NCI-H146 treated with DMSO at 0.1 percent for 48 hours (cell line): ENCODE results near the gene FUBP3.

ENCODE experiments used
- DNase-seq: peaks from one replicate; lab custom pipeline; 2025; ENCODE audit not compliant: unreplicated experiment; lab: John Stamatoyannopoulos, UW

Gene FUBP3

DNA sequence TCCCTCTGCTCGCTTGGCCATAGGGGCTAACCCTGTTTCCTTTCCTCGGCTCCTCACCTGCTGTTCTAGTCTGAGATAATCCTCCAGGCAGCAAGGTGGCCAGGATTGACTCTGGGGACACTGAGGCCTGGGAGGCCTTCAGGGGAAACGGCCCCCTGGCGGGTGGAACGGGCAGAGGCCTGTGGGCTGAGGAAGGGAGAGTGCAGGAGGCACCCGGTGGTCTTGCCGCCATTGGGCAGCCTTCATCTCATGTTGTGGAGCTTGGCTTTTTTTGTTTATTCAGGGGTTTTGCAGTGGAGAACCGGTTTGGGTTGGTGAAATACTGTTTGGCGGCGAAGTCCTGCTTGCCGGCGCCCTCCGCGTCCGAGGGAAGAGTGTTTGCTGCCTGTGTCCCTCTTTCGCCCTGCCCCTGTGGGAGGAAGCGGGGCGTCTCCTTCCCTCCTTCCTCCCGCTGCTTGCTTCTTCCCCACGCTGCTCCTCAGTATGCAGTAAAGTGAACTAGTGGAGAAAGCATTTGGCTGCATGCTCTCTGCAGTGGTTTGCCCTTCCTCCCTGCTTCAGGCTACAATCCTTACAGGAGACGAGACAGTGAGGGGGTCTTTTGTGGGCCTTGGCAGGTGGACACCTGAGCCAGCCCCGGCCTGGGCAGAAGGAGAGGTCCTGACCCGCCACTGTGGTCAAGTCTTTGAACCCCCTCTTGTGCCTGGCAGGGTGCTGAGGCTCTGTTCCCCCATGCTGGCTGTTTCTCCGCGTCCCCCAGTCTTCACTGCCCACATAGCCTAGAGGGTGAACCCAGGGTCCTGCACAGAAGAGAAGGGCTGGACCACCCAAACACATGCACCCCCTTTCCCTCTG is 54.2 kb downstream of the FUBP3 start:
- DNase-seq = no peak

DNA sequence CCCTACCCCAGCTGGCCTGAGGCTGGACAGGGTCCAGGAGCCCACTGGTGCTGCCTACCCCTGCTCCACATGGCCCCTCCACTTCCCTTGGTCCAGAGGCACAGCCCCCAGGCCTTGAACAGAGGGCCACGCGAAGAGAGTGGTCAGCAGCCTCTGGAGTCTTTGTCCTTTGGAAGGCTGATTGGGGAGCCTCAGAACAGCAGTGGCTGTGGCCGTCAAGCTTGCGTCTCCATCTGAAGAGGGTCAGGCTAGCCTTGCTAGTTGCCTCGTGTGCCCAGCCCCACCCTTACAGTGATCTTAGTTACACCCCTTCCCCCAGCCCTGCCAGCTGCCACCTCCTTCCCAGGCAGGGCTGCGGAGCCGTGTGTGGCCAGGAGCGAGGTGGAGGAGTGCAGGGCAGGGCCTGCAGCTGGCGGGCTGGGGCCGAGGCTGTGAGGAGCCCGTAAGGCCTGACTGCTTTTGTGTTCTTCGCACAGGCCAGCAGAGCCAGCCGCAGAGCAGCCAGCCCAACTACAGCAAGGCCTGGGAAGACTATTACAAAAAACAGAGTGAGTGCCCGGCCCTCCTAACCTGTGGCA is 54.9 kb downstream of the FUBP3 start:
- no peak for DNase-seq

DNA sequence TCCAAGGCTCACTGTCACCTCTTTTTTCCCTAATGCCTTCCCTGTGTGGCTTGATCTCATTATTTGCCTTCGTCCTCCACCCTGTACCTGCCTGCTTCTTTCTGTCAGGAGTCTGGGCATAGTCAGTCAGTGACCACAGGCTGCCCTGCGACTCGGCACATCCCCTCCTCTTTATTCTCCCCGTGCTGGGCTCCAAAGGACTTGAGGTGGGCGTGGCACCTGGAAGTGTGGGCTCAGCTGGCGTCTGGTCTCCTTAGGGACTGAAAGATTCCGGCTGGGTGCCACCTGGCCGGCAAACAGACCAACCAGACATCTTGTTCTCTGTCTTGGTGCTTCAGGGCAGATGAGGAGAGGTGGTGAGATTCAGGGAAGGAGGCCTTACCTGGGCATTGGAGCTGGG is 55.4 kb downstream of the FUBP3 start:
- DNase-seq = no peak

DNA sequence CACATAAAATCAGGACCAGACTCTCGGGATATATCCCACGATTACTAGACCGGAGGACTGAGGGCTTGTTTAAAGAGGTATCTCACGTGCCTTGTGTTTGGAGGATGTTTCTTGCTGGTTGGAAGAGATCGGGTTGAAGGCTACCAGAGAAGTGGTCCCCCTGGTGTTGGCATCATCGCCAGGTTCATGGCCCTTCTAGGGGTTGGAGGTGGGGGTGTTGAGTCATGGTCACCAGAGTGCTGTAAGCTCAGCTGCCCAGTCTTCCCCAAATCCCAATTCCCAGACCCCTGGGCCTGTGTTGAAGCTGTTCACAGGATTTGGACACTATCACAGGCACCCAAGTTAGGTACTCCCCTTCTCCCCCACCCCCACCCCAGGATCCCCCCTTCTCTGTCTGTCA is 55.9 kb downstream of the FUBP3 start:
- no peak for DNase-seq

DNA sequence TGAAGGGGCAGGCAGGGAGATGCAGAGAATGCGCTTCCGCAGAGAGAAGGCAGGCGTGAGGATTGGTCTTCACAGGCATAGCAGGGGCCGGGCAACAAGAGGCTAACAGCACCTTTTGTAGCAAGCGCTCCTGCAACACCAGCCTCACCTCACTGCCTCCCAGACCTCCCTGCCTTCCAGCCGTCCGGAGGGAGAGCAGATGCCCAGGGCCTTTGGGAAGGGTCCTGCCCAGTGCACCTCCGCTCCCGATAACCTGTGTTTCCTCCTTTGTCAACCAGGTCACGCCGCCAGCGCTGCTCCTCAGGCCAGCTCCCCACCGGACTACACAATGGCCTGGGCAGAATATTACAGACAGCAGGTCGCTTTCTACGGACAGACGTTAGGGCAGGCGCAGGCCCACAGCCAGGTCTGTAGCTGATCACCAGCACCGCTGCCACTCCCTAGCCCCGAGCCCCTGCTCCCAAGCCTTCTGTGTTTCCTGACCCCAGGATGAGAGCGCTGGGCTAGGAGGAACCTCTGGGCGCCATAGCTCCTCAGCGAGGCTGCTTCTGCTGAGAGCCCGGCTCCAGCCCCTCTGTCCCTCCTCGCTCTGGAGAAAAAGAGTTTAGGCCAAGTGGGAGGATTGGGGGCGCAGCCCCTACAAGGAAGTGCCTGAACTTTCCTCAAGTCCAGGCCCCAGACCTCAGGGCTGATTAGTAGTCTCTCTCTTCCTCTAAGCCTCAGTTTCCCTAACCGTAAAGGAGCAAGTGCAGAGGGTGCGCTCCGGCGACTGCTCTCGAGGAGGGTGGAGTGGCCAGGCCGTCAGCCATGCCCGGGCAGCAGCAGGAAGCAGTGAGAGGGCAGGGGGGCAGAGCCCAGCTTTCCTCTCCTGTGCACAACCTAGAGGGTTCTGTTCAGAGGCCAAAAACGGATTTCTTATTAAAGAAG is 56.6 kb downstream of the FUBP3 start:
- DNase-seq = no peak

DNA sequence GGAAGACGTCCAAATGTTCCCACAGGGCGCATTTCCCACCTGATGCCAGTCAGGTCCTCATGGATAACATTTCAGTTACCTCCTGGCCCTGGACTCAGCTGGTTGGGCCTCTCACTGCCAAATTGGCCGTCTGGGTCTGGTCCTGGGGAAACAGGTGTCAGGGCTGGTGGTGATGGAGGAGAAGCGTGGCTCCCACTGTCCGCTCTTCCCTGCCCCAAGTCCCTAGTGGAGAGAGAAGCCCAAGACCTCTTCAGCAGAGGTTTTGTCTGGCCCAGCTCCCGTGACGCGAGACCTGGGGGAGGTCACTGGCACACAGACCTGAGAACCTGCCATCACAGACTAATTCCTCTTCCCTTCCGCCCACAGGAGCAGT is 57.3 kb downstream of the FUBP3 start:
- no peak for DNase-seq

DNA sequence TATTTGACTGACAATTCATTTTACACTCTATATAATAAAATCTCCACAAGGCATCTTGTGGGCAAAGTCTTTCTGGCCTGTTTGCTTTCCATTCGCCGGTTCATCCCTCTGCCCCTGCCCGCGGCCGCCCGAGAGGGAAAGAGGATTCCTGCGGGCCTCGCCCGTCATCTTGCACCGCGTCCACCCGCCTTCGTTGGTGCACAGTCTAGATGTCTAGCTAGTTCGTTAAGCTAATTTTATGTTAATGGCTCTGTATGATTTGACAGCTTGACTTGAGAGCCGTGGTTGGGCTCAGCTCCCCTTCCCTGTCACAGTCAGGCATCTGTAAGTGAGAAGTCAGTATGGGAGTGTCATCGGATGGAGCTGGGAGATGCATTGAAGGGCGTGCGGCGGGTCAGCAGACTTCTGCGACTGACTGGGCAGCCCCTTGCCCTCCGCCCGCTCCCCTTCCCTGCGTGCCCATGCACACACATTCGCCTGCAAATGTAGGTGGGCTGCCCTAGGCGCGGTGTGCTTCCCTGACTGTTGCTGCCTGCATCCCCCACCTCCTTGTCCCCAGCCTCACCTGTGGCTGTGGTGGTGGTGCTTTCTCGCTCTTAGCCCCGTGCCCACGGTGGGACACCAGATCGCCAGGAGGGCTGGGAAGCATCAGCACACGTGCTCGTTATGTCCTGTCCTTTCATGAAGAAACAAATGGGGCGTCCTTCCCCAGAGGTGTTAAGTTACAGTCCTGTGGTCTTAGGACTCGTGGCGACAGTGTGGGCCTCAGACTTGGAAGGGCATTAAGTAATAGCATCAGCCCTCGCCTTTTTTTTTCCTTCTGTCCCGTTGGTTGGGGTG is 59.1 kb downstream of the FUBP3 start:
- DNase-seq = no peak

DNA sequence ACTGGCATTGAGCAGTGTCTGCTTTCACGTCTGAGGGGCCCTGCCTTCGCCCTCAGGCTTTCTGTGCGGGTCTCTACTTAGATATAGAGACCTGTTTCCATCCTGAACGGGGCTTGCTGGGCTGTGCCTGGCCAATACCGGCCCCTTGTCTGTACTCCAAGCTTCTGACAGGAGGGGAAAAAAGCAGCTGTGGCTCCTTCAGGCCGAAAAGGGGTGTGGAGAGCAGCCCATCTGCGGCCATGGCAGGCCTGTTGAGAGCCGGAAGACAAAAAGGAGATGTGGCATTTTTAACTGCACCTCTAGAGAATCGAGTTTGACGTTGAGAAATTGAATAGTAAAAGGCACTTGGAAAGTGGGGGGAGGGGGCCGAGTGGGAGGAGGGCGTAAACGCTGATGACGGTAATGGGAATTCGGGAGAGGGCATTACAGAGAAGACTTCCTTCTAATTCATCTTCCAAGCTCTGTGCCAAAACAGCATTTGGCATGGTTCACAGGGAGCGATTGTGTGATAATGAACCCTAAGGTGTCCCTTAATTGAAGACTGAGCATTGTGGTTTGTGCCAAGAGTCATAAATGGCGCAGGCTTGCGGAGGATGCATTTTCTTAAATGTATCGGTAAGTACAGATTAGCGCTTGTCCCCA is 59.9 kb downstream of the FUBP3 start:
- no peak for DNase-seq

DNA sequence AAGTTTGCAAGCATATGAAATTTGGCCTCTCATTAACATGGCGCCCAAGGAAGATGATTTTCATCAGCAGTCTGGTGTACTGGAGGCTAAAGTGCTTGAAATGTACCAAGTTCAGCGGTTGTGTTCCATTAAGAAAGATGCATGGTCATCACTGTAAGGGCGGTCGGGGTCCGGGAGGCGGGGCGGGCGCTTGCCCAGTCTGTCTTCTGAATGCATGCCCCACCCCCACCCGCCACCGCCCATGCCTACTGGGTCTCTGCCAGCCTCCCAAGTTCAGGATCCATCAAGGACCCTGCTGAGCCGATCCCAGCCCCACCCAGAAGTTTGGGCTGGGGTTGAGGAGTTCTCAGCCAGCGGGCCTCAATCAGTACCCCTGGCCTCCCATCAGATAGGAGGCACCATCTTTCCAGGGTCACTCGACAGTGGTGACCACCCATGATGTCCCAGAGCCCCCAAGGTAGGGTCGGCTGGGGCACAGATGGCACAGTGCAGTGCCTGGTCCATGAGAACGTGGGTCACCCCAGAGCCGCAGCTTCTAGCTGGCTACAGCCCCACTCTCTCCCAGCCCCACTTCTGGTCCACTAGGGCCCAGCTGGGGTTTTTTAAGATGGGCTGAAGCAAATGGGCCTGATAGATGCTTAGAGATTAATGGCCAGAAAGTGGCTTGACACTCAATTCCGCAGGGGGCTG is 60.6 kb downstream of the FUBP3 start:
- DNase-seq = no peak

DNA sequence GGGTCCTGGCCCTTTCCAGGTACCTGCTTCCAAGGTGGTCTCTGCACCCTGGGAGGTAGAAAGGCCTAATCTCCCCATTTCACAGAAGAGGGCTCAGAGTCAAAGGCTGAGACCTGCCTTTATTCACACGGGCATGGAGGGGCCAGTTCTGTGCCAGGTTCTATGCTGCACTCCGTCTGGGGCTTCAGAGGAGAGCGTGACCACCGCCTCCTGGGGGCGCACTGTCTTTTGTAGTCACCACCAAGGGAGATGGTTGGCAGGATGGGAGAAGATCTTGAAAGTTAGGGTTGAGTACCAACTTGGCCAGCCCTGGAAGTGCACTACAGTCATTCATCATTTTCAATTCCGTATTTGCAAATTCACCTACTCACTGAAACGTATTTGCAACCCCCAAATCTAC is 61.3 kb downstream of the FUBP3 start:
- DNase-seq = no peak

DNA sequence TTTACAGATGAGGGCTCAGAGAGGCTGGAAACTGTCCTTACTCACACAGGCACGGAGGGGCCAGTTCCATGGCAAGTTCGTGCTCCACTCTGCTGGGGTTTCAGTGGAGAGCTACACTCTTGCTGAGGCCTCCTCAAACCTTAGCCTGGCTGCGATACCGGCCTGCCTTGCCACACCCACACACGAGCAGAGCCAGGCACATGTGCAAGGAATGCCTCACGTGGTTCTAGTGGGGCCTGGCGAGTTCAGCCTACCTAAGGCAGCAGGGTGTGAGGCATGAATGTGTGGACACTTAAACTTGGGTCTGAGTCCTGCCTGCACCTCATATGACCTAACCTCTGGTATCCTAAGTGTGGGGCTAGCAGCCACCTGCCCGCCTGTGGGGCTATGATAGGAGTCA is 63.5 kb downstream of the FUBP3 start:
- DNase-seq = no peak

DNA sequence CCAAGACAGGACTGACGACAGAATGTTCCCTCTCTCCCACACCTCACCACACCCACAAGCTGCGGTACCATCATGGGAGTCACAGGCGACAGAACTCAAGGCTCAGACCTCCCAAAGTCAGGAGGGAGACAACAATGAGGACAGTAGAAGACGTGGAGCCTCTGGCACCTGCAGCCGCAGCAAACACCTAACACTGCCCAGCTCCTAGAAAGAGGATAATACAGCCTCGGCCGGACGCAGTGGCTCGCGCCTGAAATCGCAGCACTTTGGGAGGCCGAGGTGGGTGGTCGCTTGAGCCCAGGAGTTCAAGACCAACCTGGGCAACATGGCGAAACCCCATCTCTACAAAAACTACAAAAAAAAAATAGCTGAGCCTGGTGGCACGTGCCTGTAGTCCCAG is 71.8 kb downstream of the FUBP3 start:
- no peak for DNase-seq

DNA sequence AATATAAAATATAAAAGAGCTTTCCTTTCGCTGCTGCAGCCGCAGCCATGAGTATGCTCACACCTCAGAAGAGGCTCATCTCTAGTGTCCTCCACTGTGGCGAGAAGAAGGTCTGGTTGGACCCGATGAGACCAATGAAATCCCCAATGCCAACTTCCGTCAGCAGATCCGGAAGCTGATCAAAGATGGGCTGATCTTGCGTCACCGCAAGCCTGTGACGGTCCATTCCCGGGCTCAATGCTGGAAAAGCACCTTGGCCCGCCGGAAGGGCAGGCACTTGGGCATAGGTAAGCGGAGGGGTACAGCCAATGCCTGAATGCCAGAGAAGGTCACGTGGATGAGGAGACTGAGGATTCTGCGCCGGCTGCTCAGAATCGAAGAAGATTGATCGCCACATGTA is 72.4 kb downstream of the FUBP3 start:
- DNase-seq = no peak

DNA sequence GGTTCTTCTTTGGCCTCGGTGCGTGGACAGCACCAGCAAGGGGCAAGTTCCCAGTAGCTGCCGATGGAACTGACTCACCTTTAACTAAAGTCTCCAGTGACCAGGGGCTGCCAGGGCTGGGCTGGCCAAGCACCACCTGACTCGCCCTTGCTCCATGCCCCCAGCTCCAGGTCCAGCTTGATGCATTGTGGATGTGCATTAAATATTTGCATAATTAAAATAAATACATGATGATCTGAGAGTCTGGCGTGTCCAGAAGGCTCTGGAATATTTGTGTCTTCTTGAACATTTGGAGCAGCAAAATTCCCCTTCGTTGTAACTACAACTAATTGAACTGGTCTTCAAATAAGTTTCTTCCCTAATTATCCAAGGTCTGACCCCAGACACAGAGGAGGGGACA is 75.5 kb downstream of the FUBP3 start:
- no peak for DNase-seq

DNA sequence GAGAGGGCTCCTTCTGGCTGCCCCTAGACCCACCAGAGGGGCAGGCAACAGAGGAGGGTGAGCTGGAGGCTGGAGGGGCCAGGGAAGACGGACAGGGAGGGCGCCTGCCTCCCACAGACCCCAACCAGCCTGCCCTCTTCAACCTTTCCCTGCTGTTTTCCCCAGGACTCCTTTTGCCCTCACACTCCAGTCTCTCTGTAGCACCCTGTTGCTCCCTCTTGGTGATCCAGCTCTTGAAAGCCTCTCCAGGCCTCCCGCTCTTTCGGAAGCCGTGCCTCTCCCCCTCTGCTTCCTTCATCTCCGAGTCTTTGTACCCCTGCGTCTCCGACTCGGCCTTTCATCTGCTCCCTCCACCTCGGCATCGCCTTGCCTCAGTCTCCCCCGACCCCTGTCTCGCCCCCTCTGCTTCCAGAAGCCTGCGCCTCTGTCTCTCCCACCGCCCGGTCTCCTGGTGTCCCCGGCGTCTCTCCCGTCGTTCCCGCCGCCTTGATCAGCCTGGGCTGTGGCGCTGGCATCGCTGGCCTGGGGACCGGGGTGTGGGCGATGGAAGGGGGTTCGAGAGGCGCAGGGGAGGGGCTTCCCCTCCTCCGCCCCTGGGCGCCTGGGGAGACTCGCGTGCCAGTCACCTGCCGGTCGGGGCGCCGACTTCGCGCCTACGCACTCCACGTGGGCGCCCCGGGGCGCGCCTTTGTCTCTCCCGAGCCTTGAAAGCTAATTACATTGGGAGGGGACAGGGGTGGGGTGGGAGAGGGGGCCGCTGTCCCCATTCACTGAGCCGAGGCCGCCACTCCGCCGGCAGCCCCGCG is 79.7 kb downstream of the FUBP3 start:
- DNase-seq = no peak

DNA sequence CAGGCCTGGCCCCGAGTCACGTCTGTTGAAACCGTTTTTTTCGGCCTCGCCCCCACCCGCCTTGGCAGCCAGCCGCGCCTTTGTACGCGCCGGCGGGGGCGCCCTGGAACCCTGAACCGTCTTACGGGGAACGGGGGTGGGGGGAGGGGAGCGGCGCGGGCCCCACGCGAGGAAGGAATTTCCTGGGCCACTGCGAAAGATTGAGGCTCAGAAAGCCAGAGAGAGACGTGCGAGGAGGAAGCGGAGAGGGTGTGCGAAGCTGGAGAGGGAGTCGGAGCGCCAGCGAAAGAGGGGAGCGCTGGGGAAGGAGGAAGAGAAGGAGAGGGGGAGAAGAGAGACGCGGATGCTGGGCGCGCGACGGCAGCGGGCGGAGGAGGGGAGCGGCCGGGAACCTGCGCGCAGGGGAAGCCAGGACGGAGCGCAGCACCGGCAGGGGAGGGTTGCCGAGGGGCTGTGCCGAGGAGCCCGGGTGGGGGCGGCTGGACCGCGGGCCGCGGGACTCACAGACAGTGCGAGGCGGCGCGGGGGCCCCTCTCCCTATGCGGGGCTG is 80.4 kb downstream of the FUBP3 start:
- DNase-seq = no peak

DNA sequence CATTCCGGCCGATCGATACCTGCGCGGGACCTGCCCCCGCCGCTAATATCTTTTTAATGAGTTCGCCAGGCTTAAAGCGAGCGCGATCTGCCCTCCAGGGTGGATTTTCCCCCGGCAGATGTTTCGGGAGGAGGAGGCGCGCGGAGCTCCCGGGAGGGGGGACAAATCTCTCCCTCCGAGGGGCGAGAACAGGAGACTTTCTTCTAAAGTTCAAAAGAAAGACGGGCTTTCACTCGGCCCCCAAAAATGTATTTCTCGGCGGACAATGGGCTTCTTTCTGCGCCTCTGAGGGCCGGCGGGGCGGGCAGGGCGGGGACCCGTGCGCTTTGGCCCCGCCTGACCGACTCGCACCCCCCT is 80.9 kb downstream of the FUBP3 start:
- DNase-seq = no peak

DNA sequence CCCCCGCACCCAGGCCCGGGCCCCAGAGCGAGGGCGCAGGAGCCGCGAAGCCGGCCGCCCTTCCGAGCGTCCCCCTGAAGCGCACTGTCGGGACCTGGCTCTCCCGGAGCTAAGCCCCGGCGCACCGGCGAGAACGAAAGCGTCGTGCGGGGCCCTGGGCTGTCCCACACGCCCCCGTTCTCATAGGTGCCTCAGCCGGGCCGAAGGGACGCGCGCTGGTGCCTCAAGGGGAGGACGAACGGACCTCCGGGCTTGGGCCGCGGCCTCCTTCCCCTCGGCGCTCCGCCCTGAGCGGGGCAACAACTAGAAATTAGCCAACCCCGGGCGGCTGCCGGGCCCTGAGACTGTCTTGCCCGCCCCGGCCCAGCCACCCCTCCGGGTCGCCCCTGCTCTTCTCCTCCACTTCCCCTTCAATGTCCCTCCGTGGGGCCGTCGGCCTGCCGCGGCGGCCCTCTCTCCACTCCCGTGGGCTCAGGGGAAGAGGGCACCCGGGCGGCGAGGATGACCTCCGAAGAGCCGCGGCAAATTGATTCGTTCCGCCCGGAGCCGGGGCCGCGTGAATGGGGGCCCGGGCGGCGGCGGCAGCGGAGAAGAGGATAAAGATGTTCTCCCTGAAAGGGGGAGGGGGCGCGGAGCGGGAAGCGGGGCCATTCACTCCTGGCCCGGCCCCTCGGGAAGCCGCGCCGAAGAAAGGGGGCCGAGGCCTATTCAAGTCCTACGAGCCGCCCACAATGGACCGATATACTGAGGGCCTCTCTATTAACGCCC is 81.5 kb downstream of the FUBP3 start:
- DNase-seq = no peak
